Measurements from ENCODE around the gene CNTFR. TPM values are rescaled to one million over a fixed set of nuclear protein-coding genes. Genes with fewer than 3 reads are reported as not detected.

The CNTFR gene
- total RNA-seq (2022; extraction: Qiagen RNA extraction; ENCODE audit: low read depth) = 0.08 to 0.20 TPM (median 0.09 TPM) in 3 of 5 replicates, not detected in the others

DNA sequence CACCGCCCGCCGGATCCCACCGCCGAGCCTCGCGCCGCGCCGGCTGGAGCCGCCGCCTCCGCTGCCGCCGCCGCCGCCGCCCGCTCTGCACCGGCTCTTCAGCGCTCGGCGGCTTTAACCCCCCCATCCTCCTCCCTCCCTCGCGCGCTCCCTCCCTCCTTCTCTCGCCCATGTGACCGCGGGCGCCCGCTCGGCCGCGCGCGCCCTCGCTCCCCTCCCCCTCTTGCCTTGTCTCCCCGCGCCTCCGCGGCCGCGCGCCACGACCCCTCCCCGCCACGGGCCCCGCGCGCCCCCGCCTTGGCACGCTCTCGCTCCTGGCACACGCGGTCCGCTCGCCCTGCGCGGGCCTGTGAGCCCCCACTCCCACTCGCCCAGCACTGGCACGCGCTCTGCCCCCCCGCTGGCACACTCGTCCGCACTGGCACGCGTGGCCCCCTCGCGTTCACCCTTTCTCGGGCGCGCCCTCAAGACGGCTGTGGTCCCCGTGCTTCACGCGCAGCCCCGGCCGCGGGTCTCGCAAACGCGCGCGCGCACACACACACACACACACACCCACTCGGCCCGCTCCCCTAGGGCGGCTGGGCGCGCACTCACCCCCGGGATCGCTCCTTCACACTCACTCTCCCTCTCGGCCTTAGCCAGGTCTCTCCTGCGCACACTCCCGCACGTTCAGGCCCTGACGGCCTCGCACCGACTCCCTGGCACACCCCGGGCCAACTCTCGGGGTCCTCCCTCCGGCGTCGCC lies at the start of gene CNTFR:
CNTFR (minus strand) TSS at position 89 of the 745 bp plus-strand sequence. CDS start 20,743 bp downstream, outside the sequence.

GRCh38 chr9:34637356-34638137 lies 48.0 kb upstream of the CNTFR start, which contains the start of gene SIGMAR1:
Gene SIGMAR1, minus strand, starts transcription at chr9:34637787. Its CDS starts 90 bp downstream, at chr9:34637697.

GRCh38 chr9:34628656-34629490 lies 39.3 kb upstream of the CNTFR start, which contains the start of gene ARID3C:
Gene ARID3C, minus strand, starts transcription at chr9:34629066. Its CDS starts 1,052 bp downstream, at chr9:34628014.

GRCh38 chr9:34620061-34620994 lies 30.8 kb upstream of the CNTFR start, which contains the start of gene DCTN3:
Gene DCTN3, minus strand, starts transcription at chr9:34620495. Its CDS starts 31 bp downstream, at chr9:34620464.

GRCh38 chr9:34611811-34612787 lies 22.6 kb upstream of the CNTFR start, which contains the start of gene RPP25L:
Gene RPP25L, minus strand, starts transcription at chr9:34612097. Its CDS starts 801 bp downstream, at chr9:34611296.

DNA sequence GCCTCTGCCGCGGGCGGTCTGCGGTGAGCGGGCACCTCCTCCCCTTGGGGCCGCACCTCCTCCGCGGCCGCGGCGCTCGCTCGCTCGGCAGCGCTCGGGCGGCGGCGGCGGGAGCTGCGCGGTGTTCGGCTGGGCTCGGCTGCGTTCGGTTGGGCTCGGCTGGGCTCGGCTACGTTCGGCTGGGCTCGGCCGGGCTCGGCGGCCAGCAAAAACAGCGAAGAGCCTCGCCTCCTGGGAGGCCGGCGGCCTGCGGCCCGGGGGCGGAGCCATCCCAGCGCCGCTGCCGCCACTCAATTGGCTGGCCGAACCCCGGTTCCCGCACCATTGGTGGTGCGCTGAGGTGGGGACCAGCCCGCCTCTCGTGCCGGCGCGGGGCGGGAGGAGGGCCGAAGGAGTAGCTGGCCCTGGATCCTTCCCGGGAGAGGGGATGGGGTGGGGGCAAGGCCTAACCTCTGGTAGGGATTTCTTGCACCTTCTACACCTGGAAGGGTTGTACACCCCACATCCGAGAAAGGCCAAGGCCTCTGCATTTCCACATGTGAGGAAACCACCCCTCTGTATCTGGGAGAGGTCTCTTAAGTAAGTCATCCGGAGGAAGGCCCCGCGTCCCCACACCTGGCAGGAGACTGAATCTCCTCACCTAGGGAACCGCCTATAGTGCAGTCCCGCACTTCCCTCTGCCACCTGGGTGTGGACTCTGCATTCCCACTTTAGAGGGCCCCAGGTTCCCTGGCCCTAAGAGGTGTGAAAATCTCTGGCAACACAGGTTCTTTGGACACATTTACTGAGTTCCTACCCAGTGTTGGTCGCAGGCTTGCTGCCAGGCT lies 66.3 kb downstream of the CNTFR start, which contains the start of gene ENHO:
ENHO (minus strand) TSS at position 20 of the 827 bp plus-strand sequence. CDS start 1,295 bp downstream, outside the sequence.

Other genes starting within 250 kb of the CNTFR start
- 3.5 to 6.2 TPM (median 5.2 TPM) in 5 replicates for gene MYORG, start 212.8 kb downstream of the CNTFR start, total RNA-seq (2022; extraction: Qiagen RNA extraction; ENCODE audit: low read depth)
- 13.0 to 18.8 TPM (median 18.4 TPM) in 5 replicates for gene FAM219A, start 131.2 kb downstream of the CNTFR start, total RNA-seq (2022; extraction: Qiagen RNA extraction; ENCODE audit: low read depth)
- gene DNAI1, start 130.9 kb downstream of the CNTFR start, total RNA-seq (2022; extraction: Qiagen RNA extraction; ENCODE audit: low read depth) = 0.29 TPM in 1 of 5 replicates, not detected in the others
- 0.87 to 2.9 TPM (median 2.3 TPM) in 5 replicates for gene ENHO, start 66.7 kb downstream of the CNTFR start, total RNA-seq (2022; extraction: Qiagen RNA extraction; ENCODE audit: low read depth)
- 28.5 to 47.8 TPM (median 42.7 TPM) in 5 replicates for gene RPP25L, start 22.4 kb upstream of the CNTFR start, total RNA-seq (2022; extraction: Qiagen RNA extraction; ENCODE audit: low read depth)
- 80.3 to 123 TPM (median 106 TPM) in 5 replicates for gene DCTN3, start 30.8 kb upstream of the CNTFR start, total RNA-seq (2022; extraction: Qiagen RNA extraction; ENCODE audit: low read depth)
- gene ARID3C, start 39.3 kb upstream of the CNTFR start, total RNA-seq (2022; extraction: Qiagen RNA extraction; ENCODE audit: low read depth) = 0.13 to 0.23 TPM (median 0.19 TPM) in 3 of 5 replicates, not detected in the others
- gene SIGMAR1, start 48.1 kb upstream of the CNTFR start, total RNA-seq (2022; extraction: Qiagen RNA extraction; ENCODE audit: low read depth) = 151 to 215 TPM (median 198 TPM) in 5 replicates
- gene GALT, start 57.0 kb upstream of the CNTFR start, total RNA-seq (2022; extraction: Qiagen RNA extraction; ENCODE audit: low read depth) = 15.3 to 24.9 TPM (median 17.3 TPM) in 5 replicates
- gene IL11RA, start 62.5 kb upstream of the CNTFR start, total RNA-seq (2022; extraction: Qiagen RNA extraction; ENCODE audit: low read depth) = 5.1 to 8.3 TPM (median 7.1 TPM) in 5 replicates
- gene CCL27, start 72.9 kb upstream of the CNTFR start, total RNA-seq (2022; extraction: Qiagen RNA extraction; ENCODE audit: low read depth) = 0.25 to 0.94 TPM (median 0.34 TPM) in 3 of 5 replicates, not detected in the others
- not detected in 5 replicates for gene CCL19, start 101.6 kb upstream of the CNTFR start, total RNA-seq (2022; extraction: Qiagen RNA extraction; ENCODE audit: low read depth)
- gene CCL21, start 120.4 kb upstream of the CNTFR start, total RNA-seq (2022; extraction: Qiagen RNA extraction; ENCODE audit: low read depth) = not detected in 5 replicates